ENCODE measurements around the gene PPP4R4. TPM values are rescaled to one million over a fixed set of nuclear protein-coding genes. Genes with fewer than 3 reads are reported as not detected.
A peak's percentile ranks its signal among the peaks of the same experiment; 100 is the strongest.

PPP4R4 gene
- total and polyA plus RNA-seq, 2 donors from 2014 or later: 0.47 TPM; not detected in 1

GRCh38 chr14:94321421-94322271 is 147.5 kb downstream of the PPP4R4 start:
- H3K27ac ChIP-seq (ENCODE audit: low read depth in 2 of 2, low read length in 2 of 2): no peak overlapping the region
- H3K9me3 ChIP-seq (ENCODE audit: control insufficient read depth in 2 of 3, insufficient read depth in 1 of 3, low read length in 3 of 3): no peaks in the 10 kb centered on the region
- no peak for TF ChIP-seq CTCF (IDR thresholded peaks at IDR 0.05; ENCODE audit: borderline replicate concordance, extremely low read depth, insufficient read depth)
- no peak for DNase-seq
- no peak overlapping the region for H3K9ac ChIP-seq (ENCODE audit: low read length in 3 of 3)
- H3K4me3 ChIP-seq (ENCODE audit: low read length in 3 of 3): peak overlapping the region in 1 of 3 donors; percentile 56
- no peaks in the 10 kb centered on the region for H3K36me3 ChIP-seq (ENCODE audit: control insufficient read depth in 2 of 3, insufficient read depth in 3 of 3, low read length in 3 of 3)
- intact Hi-C loops (cut with DNase I): no loop called here
- peaks cover 0 to 12% (median 3%) of the 10 kb centered on the region in 3 donors for H3K4me1 ChIP-seq (ENCODE audit: control insufficient read depth in 2 of 3, insufficient read depth in 2 of 3, low read depth in 1 of 3, low read length in 3 of 3)
- no peaks in the 10 kb centered on the region for H3K27me3 ChIP-seq (ENCODE audit: control insufficient read depth, insufficient read depth, low read length)
- FAIRE-seq: no peak

DNA sequence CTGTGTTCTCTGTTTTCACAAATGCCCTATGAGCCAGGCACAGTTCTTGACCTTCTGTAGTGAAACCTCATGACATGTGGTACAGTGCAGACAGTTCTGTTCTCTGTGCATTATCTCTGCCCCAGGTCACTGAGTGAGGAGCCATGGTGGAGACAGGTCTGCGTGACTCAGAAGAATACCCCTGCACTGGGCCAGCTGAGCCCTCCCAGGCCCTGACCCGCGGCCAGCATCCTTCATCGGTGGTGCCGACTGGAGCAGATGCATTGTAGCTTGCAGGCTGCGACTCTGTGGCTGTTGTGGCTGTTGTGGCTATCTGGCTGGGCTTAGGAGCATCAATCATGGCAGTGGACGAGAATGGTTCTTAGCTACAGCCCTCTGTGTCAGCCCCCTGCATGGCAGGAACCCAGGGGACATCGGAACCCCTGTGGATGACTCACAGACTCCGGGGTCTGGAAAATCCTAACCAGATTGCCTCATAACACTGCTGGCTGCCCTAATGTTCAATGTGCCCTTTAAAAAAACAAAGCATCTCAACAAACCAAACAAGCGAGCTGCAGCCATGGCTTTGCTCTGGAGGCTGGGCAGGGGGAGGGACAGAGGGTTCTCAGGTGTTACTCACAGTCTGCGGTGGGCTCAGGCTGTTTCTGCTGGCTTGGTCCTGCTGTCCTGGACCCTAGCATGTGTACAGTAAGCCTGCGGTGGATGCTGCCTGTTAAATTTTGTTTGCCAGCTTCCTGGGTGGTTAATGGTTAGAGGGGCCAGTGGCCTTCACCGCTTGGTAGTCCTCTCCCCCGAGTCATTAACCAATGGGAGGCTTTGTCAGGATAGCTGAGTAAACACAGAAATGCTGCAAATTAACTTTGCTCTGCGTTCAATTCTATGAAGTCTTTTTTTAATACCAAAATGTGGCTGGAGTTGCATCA is 148.8 kb downstream of the PPP4R4 start, which contains the start of gene SERPINA6:
SERPINA6 (minus strand) TSS at position 689 of the 923 bp plus-strand sequence. CDS start 8,688 bp downstream, outside the sequence.
- TF ChIP-seq CTCF (IDR thresholded peaks at IDR 0.05; ENCODE audit: borderline replicate concordance, extremely low read depth, insufficient read depth): no peak
- Histone ChIP-seq H3K4me3 (ENCODE audit: low read length in 3 of 3) (peak within 1 kb of the TSS in 2 of 3 donors; percentile 56 to 59), H3K9me3 (ENCODE audit: control insufficient read depth in 2 of 3, insufficient read depth in 1 of 3, low read length in 3 of 3) (no peaks in the 10 kb centered on the region), H3K4me1 (ENCODE audit: control insufficient read depth in 2 of 3, insufficient read depth in 2 of 3, low read depth in 1 of 3, low read length in 3 of 3) (peaks cover 0 to 12% (median 3%) of the 10 kb centered on the region in 3 donors), H3K9ac (ENCODE audit: low read length in 3 of 3) (peak within 1 kb of the TSS in 1 of 3 donors; percentile 48), H3K27me3 (ENCODE audit: control insufficient read depth, insufficient read depth, low read length) (no peaks in the 10 kb centered on the region), H3K36me3 (ENCODE audit: control insufficient read depth in 2 of 3, insufficient read depth in 3 of 3, low read length in 3 of 3) (no peaks in the 10 kb centered on the region), H3K27ac (ENCODE audit: low read depth in 2 of 2, low read length in 2 of 2) (peak within 1 kb of the TSS; percentile 23 to 72)
- peak in 4 of 5 donors; percentile 23 to 75 (median 32) for DNase-seq
- intact Hi-C loops (cut with DNase I): no loop called here
- no peak for FAIRE-seq

DNA sequence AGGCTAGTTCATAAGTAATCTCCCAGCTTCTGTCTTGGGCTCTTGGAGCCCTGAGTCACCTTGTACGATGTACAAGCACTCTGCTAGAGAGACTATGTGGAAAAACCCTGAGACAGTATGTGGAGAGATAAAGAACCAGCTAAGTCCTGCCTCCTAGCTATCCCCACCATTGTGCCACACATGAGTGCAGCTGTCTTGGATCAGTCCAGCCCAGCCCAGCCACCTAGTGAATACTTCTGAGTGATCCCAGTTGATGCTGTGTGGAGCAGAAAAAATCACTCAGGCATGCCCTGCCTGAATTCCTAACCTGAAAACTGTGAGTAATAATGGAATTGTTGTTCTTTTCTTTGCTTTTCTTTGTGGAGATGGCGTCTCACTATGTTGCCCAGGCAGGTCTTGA is 154.1 kb downstream of the PPP4R4 start:
- Histone ChIP-seq H3K4me1 (ENCODE audit: control insufficient read depth in 2 of 3, insufficient read depth in 2 of 3, low read depth in 1 of 3, low read length in 3 of 3) (peaks cover 0 to 5% (median 0%) of the 10 kb centered on the region in 3 donors), H3K27me3 (ENCODE audit: control insufficient read depth, insufficient read depth, low read length) (no peaks in the 10 kb centered on the region), H3K9ac (ENCODE audit: low read length in 3 of 3) (no peak overlapping the region), H3K27ac (ENCODE audit: low read depth in 2 of 2, low read length in 2 of 2) (no peak overlapping the region), H3K4me3 (ENCODE audit: low read length in 3 of 3) (no peak overlapping the region), H3K36me3 (ENCODE audit: control insufficient read depth in 2 of 3, insufficient read depth in 3 of 3, low read length in 3 of 3) (no peaks in the 10 kb centered on the region), H3K9me3 (ENCODE audit: control insufficient read depth in 2 of 3, insufficient read depth in 1 of 3, low read length in 3 of 3) (no peaks in the 10 kb centered on the region)
- no peak for FAIRE-seq
- intact Hi-C loops (cut with DNase I): no loop called here
- no peak for DNase-seq
- no peak for TF ChIP-seq CTCF (IDR thresholded peaks at IDR 0.05; ENCODE audit: borderline replicate concordance, extremely low read depth, insufficient read depth)

Other genes starting within 250 kb of the PPP4R4 start
- not detected for gene FAM181A, start 247.0 kb upstream of the PPP4R4 start, total RNA-seq
- not detected for gene FAM181A, start 247.0 kb upstream of the PPP4R4 start, polyA plus RNA-seq (ENCODE audit: insufficient read depth, low read depth, low replicate concordance)
- gene ASB2, start 197.8 kb upstream of the PPP4R4 start, total RNA-seq: 3.7 TPM
- 0.97 TPM for gene ASB2, start 197.8 kb upstream of the PPP4R4 start, polyA plus RNA-seq (ENCODE audit: insufficient read depth, low read depth, low replicate concordance)
- not detected for gene CCDC197, start 177.0 kb upstream of the PPP4R4 start, total RNA-seq
- not detected for gene CCDC197, start 177.0 kb upstream of the PPP4R4 start, polyA plus RNA-seq (ENCODE audit: insufficient read depth, low read depth, low replicate concordance)
- 1.1 TPM for gene OTUB2, start 148.0 kb upstream of the PPP4R4 start, total RNA-seq
- gene OTUB2, start 148.0 kb upstream of the PPP4R4 start, polyA plus RNA-seq (ENCODE audit: insufficient read depth, low read depth, low replicate concordance): 1.6 TPM
- 193 TPM for gene DDX24, start 93.1 kb upstream of the PPP4R4 start, total RNA-seq
- 139 TPM for gene DDX24, start 93.1 kb upstream of the PPP4R4 start, polyA plus RNA-seq (ENCODE audit: insufficient read depth, low read depth, low replicate concordance)
- gene IFI27L1, start 93.0 kb upstream of the PPP4R4 start, total RNA-seq: 22.5 TPM
- gene IFI27L1, start 93.0 kb upstream of the PPP4R4 start, polyA plus RNA-seq (ENCODE audit: insufficient read depth, low read depth, low replicate concordance): 30.6 TPM
- gene IFI27, start 63.6 kb upstream of the PPP4R4 start, total RNA-seq: 143 TPM
- 356 TPM for gene IFI27, start 63.6 kb upstream of the PPP4R4 start, polyA plus RNA-seq (ENCODE audit: insufficient read depth, low read depth, low replicate concordance)
- gene IFI27L2, start 44.7 kb upstream of the PPP4R4 start, total RNA-seq: 28.2 TPM
- 223 TPM for gene IFI27L2, start 44.7 kb upstream of the PPP4R4 start, polyA plus RNA-seq (ENCODE audit: insufficient read depth, low read depth, low replicate concordance)
- not detected for gene SERPINA10, start 118.9 kb downstream of the PPP4R4 start, total RNA-seq
- not detected for gene SERPINA10, start 118.9 kb downstream of the PPP4R4 start, polyA plus RNA-seq (ENCODE audit: insufficient read depth, low read depth, low replicate concordance)
- 1.7 TPM for gene SERPINA6, start 149.0 kb downstream of the PPP4R4 start, total RNA-seq
- 12.9 TPM for gene SERPINA6, start 149.0 kb downstream of the PPP4R4 start, polyA plus RNA-seq (ENCODE audit: insufficient read depth, low read depth, low replicate concordance)
- not detected for gene SERPINA2, start 192.4 kb downstream of the PPP4R4 start, total RNA-seq
- gene SERPINA2, start 192.4 kb downstream of the PPP4R4 start, polyA plus RNA-seq (ENCODE audit: insufficient read depth, low read depth, low replicate concordance): not detected
- 1,861 TPM for gene SERPINA1, start 214.3 kb downstream of the PPP4R4 start, total RNA-seq
- 2,184 TPM for gene SERPINA1, start 214.3 kb downstream of the PPP4R4 start, polyA plus RNA-seq (ENCODE audit: insufficient read depth, low read depth, low replicate concordance)